H1 (cell line): ENCODE measurements around the gene THOC6. TPM values are rescaled to one million over a fixed set of nuclear protein-coding genes. Genes with fewer than 3 reads are reported as not detected.

ENCODE experiments used
- ASH2L ChIP-seq: fragments of 200-600, 300-600 bp; sonication (generic); IDR thresholded peaks from one replicate; pipeline ENCODE4 v1.7.1; 2017; ENCODE audit warnings: low read length
- EP300 ChIP-seq, 2 experiments: IDR thresholded peaks; 1 replicate in 1 of 2; 2 replicates in 1 of 2; pipeline ENCODE4 v1.6.1; 2011 to 2012; ENCODE audit warnings: low read depth in 2 of 2, low read length in 2 of 2, mild to moderate bottlenecking in 2 of 2, borderline replicate concordance in 1 of 2, inconsistent platforms in 1 of 2, moderate library complexity in 1 of 2
- FOSL1 ChIP-seq: IDR thresholded peaks from 2 replicates; pipeline ENCODE4 v1.6.1; 2011; ENCODE audit warnings: mild to moderate bottlenecking, low read depth, low read length, moderate library complexity; ENCODE audit not compliant: insufficient read depth
- HDAC2 ChIP-seq, 2 experiments: fragments of 300-600 bp in 1 of 2; sonication (generic) in 1 of 2; IDR thresholded peaks; 2 replicates each; pipeline ENCODE4 v1.6.1; 2011 to 2012; ENCODE audit warnings: low read depth in 2 of 2, low read length in 2 of 2, mild to moderate bottlenecking in 2 of 2, moderate library complexity in 2 of 2, borderline replicate concordance in 1 of 2, inconsistent platforms in 1 of 2
- KDM1A ChIP-seq: fragments of 200-600, 300-600 bp; sonication (generic); IDR thresholded peaks from 2 replicates; pipeline ENCODE4 v1.7.1; 2016; ENCODE audit warnings: mild to moderate bottlenecking, low read length, borderline replicate concordance
- SRF ChIP-seq: IDR thresholded peaks from 2 replicates; pipeline ENCODE4 v1.6.1; 2011; ENCODE audit warnings: mild to moderate bottlenecking, low read depth, low read length, moderate library complexity
- polyA plus RNA-seq, 7 experiments: library from polyadenylated mRNA; depleted of rRNA in 3 of 7; stranded (reverse) in 5 of 7; unstranded in 2 of 7; fragments of >200 nt in 5 of 7; fragments of 200-250 nt in 2 of 7; gene quantifications; 1 replicate in 5 of 7; 2 replicates in 1 of 7; 4 replicates in 1 of 7; pipeline versions ENCODE4 v1.2.1 to v1.2.3, GENCODE V29; 2011 to 2013; ENCODE audit warnings: missing spikeins in 2 of 7, mixed read lengths in 2 of 7
- total RNA-seq: library from RNA; stranded (reverse); fragmentation: NEBNext Ultra II Directional; extraction: Animal tissue kit (Norgen Biotek cat#: 25700); gene quantifications from 2 replicates; pipeline ENCODE4 v1.2.1, GENCODE V29; 2021
- TF ChIP-seq, protein P1 (sequence below): IDR thresholded peaks from 2 replicates; pipeline ENCODE4 v1.6.1; 2012; ENCODE audit warnings: inconsistent platforms
- TF ChIP-seq, protein P2 (sequence below): IDR thresholded peaks from 2 replicates; pipeline ENCODE4 v1.6.1; 2011; ENCODE audit warnings: low read length, improper control_type of control experiment

THOC6 gene
- total and polyA plus RNA-seq, 2 of the 8 experiments (the other 6 are each of a cell fraction or from before 2014, with no cell fraction given), result 78.5 to 111 TPM

DNA sequence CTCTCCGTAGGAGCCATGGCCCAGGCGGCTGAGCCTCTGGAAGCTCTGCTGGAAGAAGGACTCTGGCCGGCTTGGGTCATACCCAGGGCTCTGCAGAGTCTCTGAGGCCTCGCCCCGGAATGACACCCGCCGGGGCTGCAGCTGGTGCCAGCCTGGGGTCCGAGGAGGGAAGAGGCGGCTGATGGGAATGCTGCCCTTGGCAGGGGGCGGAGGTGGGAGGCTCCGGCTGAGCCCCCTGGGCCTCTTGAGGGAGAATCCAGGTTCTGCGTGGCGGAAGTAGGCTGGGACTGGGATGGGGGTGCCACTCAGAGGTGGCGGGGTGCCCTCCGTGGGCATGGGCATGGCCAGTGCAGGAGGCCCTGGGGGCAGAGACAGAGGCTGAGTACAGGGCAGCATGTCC, 47.2 kb upstream of the THOC6 start (continued):
- TF ChIP-seq HDAC2 (IDR thresholded peaks at IDR 0.05; ENCODE audit: borderline replicate concordance in 1 of 2, low read depth in 2 of 2, low read length in 2 of 2) (no peak), SRF (no peak), ASH2L (no peak), FOSL1 (no peak), KDM1A (no peak), EP300 (IDR thresholded peaks at IDR 0.05; ENCODE audit: borderline replicate concordance in 1 of 2, low read depth in 2 of 2, low read length in 2 of 2) (no peak)
- TF ChIP-seq, protein P1, sequence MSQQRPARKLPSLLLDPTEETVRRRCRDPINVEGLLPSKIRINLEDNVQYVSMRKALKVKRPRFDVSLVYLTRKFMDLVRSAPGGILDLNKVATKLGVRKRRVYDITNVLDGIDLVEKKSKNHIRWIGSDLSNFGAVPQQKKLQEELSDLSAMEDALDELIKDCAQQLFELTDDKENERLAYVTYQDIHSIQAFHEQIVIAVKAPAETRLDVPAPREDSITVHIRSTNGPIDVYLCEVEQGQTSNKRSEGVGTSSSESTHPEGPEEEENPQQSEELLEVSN, result no peak
- TF ChIP-seq, protein P2, sequence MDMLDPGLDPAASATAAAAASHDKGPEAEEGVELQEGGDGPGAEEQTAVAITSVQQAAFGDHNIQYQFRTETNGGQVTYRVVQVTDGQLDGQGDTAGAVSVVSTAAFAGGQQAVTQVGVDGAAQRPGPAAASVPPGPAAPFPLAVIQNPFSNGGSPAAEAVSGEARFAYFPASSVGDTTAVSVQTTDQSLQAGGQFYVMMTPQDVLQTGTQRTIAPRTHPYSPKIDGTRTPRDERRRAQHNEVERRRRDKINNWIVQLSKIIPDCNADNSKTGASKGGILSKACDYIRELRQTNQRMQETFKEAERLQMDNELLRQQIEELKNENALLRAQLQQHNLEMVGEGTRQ, result no peak
